ENCODE measurements around the gene INTS3. TPM values are rescaled to one million over a fixed set of nuclear protein-coding genes. Genes with fewer than 3 reads are reported as not detected.

The INTS3 gene
- total and polyA plus RNA-seq, 8 donors = 13.5 to 56.2 (median 20.0) TPM

GRCh38 chr1:153774026-153774595 lies 46.3 kb downstream of the INTS3 start:
- Histone ChIP-seq H3K27me3 (no peaks in the 10 kb centered on the region), H3K4me1 (peaks cover 7 to 33% (median 10%) of the 10 kb centered on the region in 3 donors), H3K27ac (peak overlapping the region in 2 of 4 donors; percentile 70 to 78), H3K36me3 (peaks cover 0 to 16% (median 0%) of the 10 kb centered on the region in 3 donors), H3K9me3 (no peaks in the 10 kb centered on the region), H3K4me3 (no peak overlapping the region)
- 81 to 85% methylated on average over 8 of the region's 8 CpGs for WGBS, 2 donors
- FAIRE-seq (no peak), DNase-seq (peak in 1 of 6 donors; percentile 21), ATAC-seq (no peak)
- no peak for TF ChIP-seq CTCF (IDR thresholded peaks at IDR 0.05)
- intact Hi-C loops (cut with DNase I) = no loop called here

GRCh38 chr1:153774780-153775457 lies 47.1 kb downstream of the INTS3 start, which contains the start of gene SLC27A3:
Gene SLC27A3 (plus strand): TSS chr1:153775407. CDS start chr1:153775498, 91 bp downstream.
- H3K4me1 ChIP-seq = peaks cover 5 to 33% (median 12%) of the 10 kb centered on the region in 3 donors

GRCh38 chr1:153775458-153776327 lies 47.8 kb downstream of the INTS3 start:
- peak; percentile 66 to 77 (median 72) for ATAC-seq
- intact Hi-C loops (cut with DNase I) = no loop called here
- H3K36me3 ChIP-seq = peaks cover 0 to 12% (median 0%) of the 10 kb centered on the region in 3 donors
- H3K4me3 ChIP-seq = peak overlapping the region; percentile 63 to 70 (median 66)
- H3K4me1 ChIP-seq = peaks cover 12 to 41% (median 19%) of the 10 kb centered on the region in 3 donors
- no peak for FAIRE-seq
- H3K9me3 ChIP-seq = no peaks in the 10 kb centered on the region
- H3K27ac ChIP-seq = peak overlapping the region; percentile 36 to 84 (median 74)
- no peak for TF ChIP-seq CTCF (IDR thresholded peaks at IDR 0.05)
- 0% methylated on average over 63 to 83 of the region's 83 CpGs for WGBS, 2 donors
- H3K27me3 ChIP-seq = no peaks in the 10 kb centered on the region
- DNase-seq = peak; percentile 67 to 89 (median 78)

More at GRCh38 chr1:153774780-153775457, 47.1 kb downstream of the INTS3 start, which contains the start of gene SLC27A3:
- H3K27ac ChIP-seq = peak within 1 kb of the TSS; percentile 36 to 84 (median 74)
- no peaks in the 10 kb centered on the region for H3K9me3 ChIP-seq
- ATAC-seq (peak; percentile 51 to 75 (median 70)), DNase-seq (peak; percentile 53 to 78 (median 68)), FAIRE-seq (no peak)
- H3K27me3 ChIP-seq = no peaks in the 10 kb centered on the region
- peaks cover 0 to 16% (median 0%) of the 10 kb centered on the region in 3 donors for H3K36me3 ChIP-seq
- H3K4me3 ChIP-seq = peak within 1 kb of the TSS; percentile 63 to 70 (median 66)
- intact Hi-C loops (cut with DNase I) = no loop called here
- 1 to 2% methylated on average over 32 to 35 of the region's 35 CpGs for WGBS, 2 donors
- TF ChIP-seq CTCF (IDR thresholded peaks at IDR 0.05) = no peak

GRCh38 chr1:153776352-153776751 lies 48.5 kb downstream of the INTS3 start:
- no peak for FAIRE-seq
- no peaks in the 10 kb centered on the region for H3K27me3 ChIP-seq
- peak in 1 of 4 donors; percentile 3 for ATAC-seq
- TF ChIP-seq CTCF (IDR thresholded peaks at IDR 0.05) = no peak
- peak overlapping the region; percentile 36 to 84 (median 74) for H3K27ac ChIP-seq
- intact Hi-C loops (cut with DNase I) = no loop called here
- peaks cover 13 to 44% (median 19%) of the 10 kb centered on the region in 3 donors for H3K4me1 ChIP-seq
- no peaks in the 10 kb centered on the region for H3K9me3 ChIP-seq
- peaks cover 0 to 10% (median 0%) of the 10 kb centered on the region in 3 donors for H3K36me3 ChIP-seq
- H3K4me3 ChIP-seq = peak overlapping the region; percentile 63 to 70 (median 66)
- DNase-seq = peak in 1 of 6 donors; percentile 77
- 57 to 61% methylated on average over 9 to 10 of the region's 10 CpGs for WGBS, 2 donors

Data from pancreas (tissue), 10 donors.